Activated CD4-positive, alpha-beta T cell treated with anti-CD3 and anti-CD28 coated beads, Interleukin-2, amount 50 U/mL, for 16 hours (primary cell): Measurements from ENCODE around the gene SEL1L3.

Experiments used
- DNase-seq: peaks from one replicate; pipeline ENCODE4 v3.0.0-alpha.2; 2020

Gene SEL1L3

DNA sequence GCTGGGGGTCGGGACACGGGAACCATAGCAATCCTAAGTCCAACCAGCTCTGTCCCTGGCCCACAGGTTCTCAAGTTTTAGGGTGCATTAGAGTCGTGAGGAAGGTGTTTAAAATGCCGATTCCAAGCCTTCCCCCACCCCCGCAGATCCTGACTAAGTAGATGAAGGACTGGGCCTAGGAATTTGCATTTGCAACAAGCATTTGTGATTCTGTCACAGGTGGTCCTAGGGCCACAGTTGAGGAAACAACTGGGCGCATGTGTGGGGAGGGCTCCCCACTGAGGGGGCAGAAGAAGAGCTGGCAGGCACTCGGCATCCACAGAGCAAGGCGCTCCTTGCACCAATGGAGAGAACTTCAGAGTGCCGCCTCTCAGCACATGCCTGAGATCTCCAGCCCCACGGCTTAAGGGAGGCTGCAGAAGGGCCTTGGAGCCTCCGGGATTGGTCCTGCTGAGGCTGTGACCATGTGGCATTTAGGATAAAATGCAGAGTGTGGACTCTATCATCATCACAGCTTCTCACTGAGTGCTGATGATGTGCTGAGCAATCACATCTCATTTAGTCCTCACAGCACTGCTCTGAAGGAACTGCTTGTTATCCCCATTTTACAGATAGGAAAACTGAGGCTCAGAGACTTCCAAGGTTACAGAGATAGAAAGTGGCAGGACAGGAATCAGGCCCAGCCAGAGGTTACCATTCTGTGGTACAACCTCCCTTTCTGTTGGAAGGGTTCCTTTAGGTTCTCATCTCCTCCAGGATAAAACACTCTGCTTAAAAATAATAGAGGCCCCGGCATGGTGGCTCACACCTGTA is 16.7 kb downstream of the SEL1L3 start:
- DNase-seq = no peak

DNA sequence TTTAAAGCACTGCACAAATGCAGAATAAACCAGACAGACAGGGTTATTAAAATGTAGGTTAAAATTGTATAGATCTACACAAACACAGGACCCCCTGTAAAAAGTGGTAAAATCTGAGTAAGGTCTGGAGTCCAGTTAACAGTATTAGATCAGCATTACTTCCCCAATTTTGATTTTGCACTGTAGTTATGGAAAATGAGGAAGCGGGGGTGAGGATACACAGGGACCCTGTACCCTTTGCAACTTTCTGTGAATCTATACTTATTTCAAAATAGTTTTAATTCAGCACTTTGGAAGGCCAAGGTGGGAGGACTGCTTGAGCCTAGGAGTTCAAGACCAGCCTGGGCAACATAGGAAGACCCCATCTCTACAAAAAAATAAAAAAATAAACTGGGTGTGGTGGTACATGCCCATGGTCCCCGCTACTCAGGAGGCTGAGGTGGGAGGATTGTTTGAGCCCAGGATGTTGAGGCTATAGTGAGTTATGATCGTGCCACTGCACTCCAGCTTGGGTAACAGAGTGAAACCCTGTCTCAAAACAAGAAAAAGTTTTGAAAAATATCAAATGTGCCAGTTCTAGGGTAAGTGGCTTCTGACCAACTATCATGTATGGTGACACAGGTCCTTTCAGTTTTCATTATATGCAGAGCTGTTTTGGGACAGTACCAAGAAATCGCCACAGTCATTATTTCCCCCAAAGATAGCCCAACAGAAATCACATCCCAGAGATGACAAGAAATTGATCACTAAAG is 17.7 kb downstream of the SEL1L3 start:
- DNase-seq = peak; percentile 51

GRCh38 chr4:25843340-25844097 is 19.3 kb downstream of the SEL1L3 start:
- DNase-seq = no peak

- DNase-seq = no peak
Measured at GRCh38 chr4:25842229-25842845, 20.5 kb downstream of the SEL1L3 start.

- DNase-seq = no peak
Measured at GRCh38 chr4:25839687-25840086, 23.1 kb downstream of the SEL1L3 start.

- no peak for DNase-seq
Measured at GRCh38 chr4:25839233-25839632, 23.6 kb downstream of the SEL1L3 start.

DNA sequence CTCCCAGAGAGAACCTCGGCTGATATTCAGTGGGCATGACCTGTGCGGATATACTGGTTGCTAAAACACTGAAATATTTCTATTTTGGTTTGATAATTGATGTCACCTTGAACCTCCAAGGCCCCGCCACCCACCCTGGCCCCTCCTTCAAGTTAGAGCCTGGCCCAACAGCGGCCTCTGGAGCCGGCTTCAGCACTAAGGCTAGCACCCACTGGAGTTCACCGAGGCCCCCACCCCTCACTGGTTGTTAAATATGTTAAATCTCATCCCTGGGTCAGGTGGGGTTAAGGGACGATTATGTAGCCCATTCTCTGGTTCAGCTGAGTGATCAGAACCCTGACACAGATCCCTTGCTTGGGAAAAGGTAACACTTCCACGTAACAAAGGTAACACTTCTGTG is 24.3 kb downstream of the SEL1L3 start:
- DNase-seq = no peak

DNA sequence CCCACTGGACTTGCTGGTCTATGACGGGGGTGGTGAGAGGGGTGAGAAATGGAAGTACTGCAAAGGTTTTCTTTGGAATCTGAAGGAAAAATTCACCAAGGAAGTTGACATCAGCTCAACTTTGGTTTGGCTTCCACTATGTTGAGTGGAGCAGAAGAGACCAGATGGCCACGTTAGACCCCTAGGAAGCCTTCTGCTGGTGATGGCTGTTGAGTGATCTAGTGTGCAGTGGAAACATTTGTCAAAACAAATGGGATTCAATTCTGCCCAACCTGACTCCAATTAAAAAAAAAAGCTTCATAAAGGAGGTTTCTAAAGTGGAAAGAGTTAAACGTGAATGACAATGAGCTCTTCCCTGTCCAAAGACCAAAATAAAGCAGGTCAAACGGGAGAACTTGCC is 25.7 kb downstream of the SEL1L3 start:
- no peak for DNase-seq

GRCh38 chr4:25835384-25835783 is 27.4 kb downstream of the SEL1L3 start:
- no peak for DNase-seq

- no peak for DNase-seq
Measured at GRCh38 chr4:25834411-25835107, 28.2 kb downstream of the SEL1L3 start.

- no peak for DNase-seq
Measured at GRCh38 chr4:25830548-25830947, 32.2 kb downstream of the SEL1L3 start.

DNA sequence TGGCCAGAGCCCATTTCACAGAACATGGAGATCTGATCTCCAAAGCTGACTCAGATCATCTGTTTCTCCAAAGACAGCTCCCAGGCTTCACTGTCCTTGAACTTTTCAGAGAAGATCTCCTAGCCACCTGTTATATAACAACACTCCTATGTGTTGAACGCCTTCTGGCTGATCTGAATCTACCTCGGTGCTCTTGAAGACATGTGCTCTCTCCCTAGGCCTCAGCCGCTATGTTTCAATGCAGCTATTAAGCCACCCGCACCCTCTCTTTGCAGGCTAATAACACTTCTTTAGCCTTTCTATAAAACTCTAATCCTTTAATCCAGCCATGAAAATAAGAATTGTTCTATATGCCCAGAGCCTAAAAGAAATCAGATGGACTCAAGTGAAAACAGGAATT is 34.9 kb downstream of the SEL1L3 start:
- no peak for DNase-seq

DNA sequence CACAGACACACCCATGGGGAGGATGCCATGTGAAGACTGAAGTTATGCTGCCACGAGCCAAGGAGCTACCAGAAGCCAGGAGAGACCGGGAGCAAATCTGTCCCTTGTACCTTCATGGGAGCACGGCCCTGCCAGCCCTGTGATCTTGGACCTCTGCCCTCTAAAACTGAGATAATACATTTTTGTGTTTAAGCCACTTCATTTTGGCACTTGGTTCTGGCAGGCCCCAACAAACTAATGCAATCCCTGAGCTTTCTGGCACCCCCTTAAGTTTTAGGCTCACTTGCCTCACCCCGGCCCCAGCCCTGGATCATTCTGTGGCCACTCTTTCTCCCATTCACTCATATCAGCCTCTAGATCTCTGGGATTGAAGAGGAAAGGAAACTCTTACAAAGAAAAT is 35.4 kb downstream of the SEL1L3 start:
- no peak for DNase-seq

DNA sequence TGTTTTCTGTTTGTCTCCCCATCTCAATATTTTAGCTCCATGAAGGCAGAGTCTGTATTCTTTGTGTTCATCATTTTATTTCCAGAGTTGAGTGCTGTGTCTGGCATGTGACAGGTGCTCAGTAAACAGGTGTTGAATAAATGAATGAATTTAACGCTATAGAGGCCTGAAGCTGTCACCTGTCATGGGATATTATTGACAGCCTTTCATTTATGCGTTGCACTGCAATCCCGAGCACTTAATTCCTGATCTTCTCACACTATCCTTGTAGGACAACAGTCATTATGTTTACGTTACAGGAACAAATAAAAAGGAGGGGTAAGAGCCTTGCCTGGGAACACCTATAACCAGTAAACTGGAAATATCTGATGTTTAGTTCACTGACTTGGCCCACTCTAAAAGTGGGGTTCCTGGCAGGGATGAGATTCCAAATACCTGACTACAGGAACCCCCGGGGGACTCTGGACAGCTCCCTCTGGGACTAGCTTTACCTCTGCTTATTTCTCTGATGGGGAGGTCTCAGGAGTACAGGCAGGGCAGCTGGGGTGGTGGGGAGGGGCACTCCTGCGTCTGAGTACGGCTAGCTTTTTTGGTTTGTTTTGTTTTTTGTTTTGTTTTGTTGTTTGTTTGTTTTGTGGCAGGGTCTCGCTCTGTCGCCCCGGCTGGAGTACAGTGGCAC is 36.6 kb downstream of the SEL1L3 start:
- no peak for DNase-seq

GRCh38 chr4:25823632-25824031 is 39.2 kb downstream of the SEL1L3 start:
- DNase-seq = no peak

- DNase-seq = no peak
Measured at GRCh38 chr4:25821899-25822298, 40.9 kb downstream of the SEL1L3 start.

GRCh38 chr4:25821267-25821666 is 41.5 kb downstream of the SEL1L3 start:
- no peak for DNase-seq

DNA sequence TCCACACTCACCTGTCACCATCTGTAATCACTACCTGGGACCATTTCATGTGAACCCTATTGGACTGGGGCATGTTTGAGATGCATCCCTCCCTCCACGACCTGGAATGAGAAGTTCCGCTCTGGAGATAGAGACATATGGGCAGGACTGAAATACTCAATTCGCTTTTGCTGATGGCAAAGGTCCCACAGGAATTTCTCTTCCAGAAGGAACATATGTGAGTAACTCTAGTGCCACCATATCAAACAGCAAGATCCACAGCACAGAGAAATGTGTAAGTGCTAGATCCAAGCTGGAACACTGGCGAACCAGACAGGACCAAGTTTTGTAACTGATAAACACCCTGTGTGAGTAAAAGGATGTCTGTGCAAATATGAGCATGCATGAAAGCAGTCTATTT is 43.9 kb downstream of the SEL1L3 start:
- DNase-seq = no peak

DNA sequence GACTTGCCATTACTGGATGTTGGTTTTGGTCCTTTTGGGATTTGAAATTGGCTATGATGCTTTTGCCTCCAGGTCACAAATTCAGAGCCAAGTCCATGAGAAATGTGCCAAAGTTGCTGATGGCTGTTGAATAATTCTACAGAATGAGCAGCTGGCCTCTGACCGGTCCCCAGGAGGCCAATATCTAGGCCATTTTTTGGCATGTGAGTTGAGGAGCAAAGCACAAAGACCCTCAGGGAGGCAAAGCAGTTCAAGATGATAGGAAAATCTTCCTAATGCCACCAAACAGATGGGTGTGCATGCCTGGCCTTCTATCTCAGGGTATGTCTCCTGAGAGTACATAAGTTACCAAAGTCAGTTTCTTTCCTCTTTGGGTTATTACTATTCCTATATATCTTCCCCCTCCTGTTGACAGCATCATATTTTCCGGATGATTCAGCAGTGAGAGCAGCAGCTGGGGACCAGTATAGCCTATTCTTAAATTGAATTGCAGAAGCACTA is 44.4 kb downstream of the SEL1L3 start:
- DNase-seq = no peak

DNA sequence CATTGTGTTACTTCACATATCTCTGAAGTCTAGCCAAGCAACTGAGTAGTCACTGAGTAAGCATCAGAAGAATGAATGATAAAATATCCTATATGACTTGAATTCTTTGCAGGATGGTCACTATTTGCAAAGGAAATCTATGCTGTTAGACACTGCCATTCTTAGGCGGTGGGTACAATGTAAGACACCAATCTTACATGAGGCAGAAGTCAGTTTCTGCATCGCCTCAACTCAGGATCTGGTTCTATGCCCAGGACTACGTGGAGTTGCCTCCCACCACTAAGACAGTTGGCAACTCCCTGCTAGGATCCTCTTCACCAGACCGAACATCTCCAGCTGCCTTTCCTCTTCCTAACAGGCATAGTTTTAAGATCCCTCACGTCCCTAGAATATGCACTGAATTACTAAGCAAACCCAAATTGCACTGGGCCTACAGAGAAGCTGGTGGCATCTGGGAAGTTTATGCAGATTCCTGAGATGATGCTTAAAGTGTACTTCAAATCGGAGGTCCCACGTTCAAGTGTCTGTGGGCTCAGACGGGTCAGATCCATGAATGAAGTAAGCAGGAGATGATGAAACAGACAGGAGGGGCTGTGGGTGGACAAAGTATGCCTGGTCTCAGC is 45.6 kb downstream of the SEL1L3 start:
- DNase-seq = no peak

DNA sequence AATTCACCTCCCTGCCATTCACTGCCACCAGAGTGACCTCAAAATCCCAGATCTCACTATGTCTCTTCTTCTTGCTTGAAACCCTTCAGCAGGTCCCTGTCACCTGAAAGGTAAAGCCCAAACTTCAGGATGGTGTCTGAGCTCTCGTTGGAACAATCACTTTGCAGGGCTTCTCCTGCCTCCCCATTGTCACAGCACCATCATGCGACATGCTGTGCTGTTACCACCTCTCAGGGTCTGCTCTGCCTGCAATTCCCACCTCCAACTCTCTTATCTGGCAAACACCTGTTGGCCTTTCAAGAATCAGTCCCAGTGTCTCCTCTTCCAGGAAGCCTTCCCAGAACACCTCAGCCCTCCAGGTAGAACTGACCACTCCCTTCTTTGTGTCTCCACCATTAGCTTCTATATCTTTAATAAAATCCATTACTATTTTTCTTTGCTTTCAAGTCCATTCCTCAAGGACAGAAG is 46.2 kb downstream of the SEL1L3 start:
- no peak for DNase-seq
